Liver (tissue), 9 donors: ENCODE results near the gene SGPP2. TPM values are rescaled to one million over a fixed set of nuclear protein-coding genes. Genes with fewer than 3 reads are reported as not detected.

Source experiments
- DNase-seq: peaks from one replicate; pipeline ENCODE4 v3.0.0-alpha.2; 2017; ENCODE audit warnings: low spot score
- H3K27ac ChIP-seq, 2 donors: one replicate each; pipeline ENCODE4 v1.7.0; 2013; ENCODE audit warnings: inconsistent platforms in 2 of 2, low read length in 2 of 2, control low read depth in 1 of 2, low read depth in 1 of 2, mild to moderate bottlenecking in 1 of 2
- H3K27me3 ChIP-seq, 4 donors: one replicate each; pipeline versions ENCODE4 v1.6.1 to v1.7.0; 2013; ENCODE audit warnings: low read length in 3 of 4, inconsistent platforms in 1 of 4, mild to moderate bottlenecking in 1 of 4, moderate library complexity in 1 of 4; ENCODE audit not compliant: control insufficient read depth in 4 of 4, insufficient read depth in 4 of 4
- H3K36me3 ChIP-seq, 4 donors: one replicate each; pipeline versions ENCODE4 v1.6.1 to v1.7.0; 2013; ENCODE audit warnings: low read length in 3 of 4, mild to moderate bottlenecking in 3 of 4, low read depth in 1 of 4, moderate library complexity in 1 of 4; ENCODE audit not compliant: control insufficient read depth in 4 of 4, insufficient read depth in 3 of 4
- H3K4me1 ChIP-seq, 4 donors: one replicate each; pipeline versions ENCODE4 v1.6.1 to v1.7.0; 2013; ENCODE audit warnings: low read length in 3 of 4, mild to moderate bottlenecking in 3 of 4, moderate library complexity in 1 of 4; ENCODE audit not compliant: control insufficient read depth in 4 of 4, insufficient read depth in 4 of 4
- H3K4me3 ChIP-seq, 3 donors: one replicate each; pipeline versions ENCODE4 v1.6.1 to v1.7.0; 2013; ENCODE audit warnings: low read length in 3 of 3, control low read depth in 1 of 3, low read depth in 1 of 3, mild to moderate bottlenecking in 1 of 3
- H3K9ac ChIP-seq, 2 donors: one replicate each; pipeline ENCODE4 v1.7.0; 2013; ENCODE audit warnings: low read length in 2 of 2, mild to moderate bottlenecking in 2 of 2, moderate library complexity in 2 of 2, control low read depth in 1 of 2, low read depth in 1 of 2
- H3K9me3 ChIP-seq, 4 donors: one replicate each; pipeline versions ENCODE4 v1.6.1 to v1.7.0; 2013; ENCODE audit warnings: low read length in 3 of 4; ENCODE audit not compliant: control insufficient read depth in 4 of 4
- ATF3 ChIP-seq: IDR thresholded peaks from 2 replicates; pipeline ENCODE4 v1.6.1; 2016; ENCODE audit warnings: antibody characterized with exemption
- CTCF ChIP-seq: fragments of 150-350 bp; IDR thresholded peaks from 2 replicates; pipeline ENCODE4 v1.5.1; 2017; ENCODE audit warnings: improper control_type of control experiment, low read depth, low read length; ENCODE audit not compliant: missing input control
- EGR1 ChIP-seq, 2 donors: IDR thresholded peaks; 2 replicates each; pipeline ENCODE4 v1.6.1; 2016 to 2018; ENCODE audit warnings: antibody characterized with exemption in 2 of 2, low read depth in 2 of 2
- FOXA1 ChIP-seq: IDR thresholded peaks from 2 replicates; pipeline ENCODE4 v1.6.1; 2016; ENCODE audit warnings: antibody characterized with exemption
- FOXA2 ChIP-seq: IDR thresholded peaks from 2 replicates; pipeline ENCODE4 v1.6.1; 2016; ENCODE audit warnings: antibody characterized with exemption
- GABPA ChIP-seq, 2 donors: IDR thresholded peaks in 1 of 2; conservative IDR thresholded peaks in 1 of 2; 2 replicates each; pipeline ENCODE4 v1.6.1; 2016; ENCODE audit warnings: antibody characterized with exemption in 2 of 2, mild to moderate bottlenecking in 1 of 2, moderate library complexity in 1 of 2
- HNF4A ChIP-seq, 2 donors: conservative IDR thresholded peaks; 2 replicates each; pipeline ENCODE4 v1.6.1; 2016; ENCODE audit warnings: antibody characterized with exemption in 2 of 2, mild to moderate bottlenecking in 2 of 2
- HNF4G ChIP-seq: IDR thresholded peaks from 2 replicates; pipeline ENCODE4 v1.6.1; 2016; ENCODE audit warnings: antibody characterized with exemption
- JUND ChIP-seq, 2 donors: IDR thresholded peaks; 2 replicates each; pipeline ENCODE4 v1.6.1; 2016; ENCODE audit warnings: antibody characterized with exemption in 2 of 2
- MAX ChIP-seq: IDR thresholded peaks from 2 replicates; pipeline ENCODE4 v1.6.1; 2016; ENCODE audit warnings: antibody characterized with exemption
- RAD21 ChIP-seq, 2 donors: IDR thresholded peaks; 2 replicates each; pipeline ENCODE4 v1.6.1; 2016; ENCODE audit warnings: antibody characterized with exemption in 2 of 2, mild to moderate bottlenecking in 2 of 2
- REST ChIP-seq: IDR thresholded peaks from 2 replicates; pipeline ENCODE4 v1.6.1; 2016; ENCODE audit warnings: antibody characterized with exemption, mild to moderate bottlenecking
- RXRA ChIP-seq, 2 donors: IDR thresholded peaks; 2 replicates each; pipeline ENCODE4 v1.6.1; 2017 to 2018; ENCODE audit warnings: antibody characterized with exemption in 2 of 2, mild to moderate bottlenecking in 1 of 2
- TAF1 ChIP-seq: conservative IDR thresholded peaks from 2 replicates; pipeline ENCODE4 v1.6.1; 2016; ENCODE audit warnings: antibody characterized with exemption, mild to moderate bottlenecking
- YY1 ChIP-seq: IDR thresholded peaks from 2 replicates; pipeline ENCODE4 v1.6.1; 2016; ENCODE audit warnings: antibody characterized with exemption, mild to moderate bottlenecking
- ZBTB33 ChIP-seq: IDR thresholded peaks from 2 replicates; pipeline ENCODE4 v1.6.1; 2016; ENCODE audit warnings: antibody characterized with exemption
- WGBS: extraction: QIAGEN DNeasy Blood & Tissue Kit; methylation state at CpG from one replicate; pipeline ENCODE4 v1.1.7; 2013; 5-methylcytosine and 5-hydroxymethylcytosine counted together
- polyA plus RNA-seq, 2 donors: library from polyadenylated mRNA; stranded (reverse) in 1 of 2; unstranded in 1 of 2; fragments of 200-250 nt in 1 of 2; fragments of >200 nt in 1 of 2; fragmentation: Nextera tagmentation in 1 of 2; extraction: Ambion mirVana in 1 of 2; gene quantifications; one replicate each; pipeline versions ENCODE4 v1.2.1 to v1.2.3, GENCODE V29; 2013 to 2015
- total RNA-seq, 2 donors: library from RNA; depleted of rRNA; stranded (reverse); fragments of >200 nt; gene quantifications; one replicate each; pipeline ENCODE4 v1.2.3, GENCODE V29; 2014
- donor health status: healthy.
- donor health status: healthy.
- donor health status: healthy.
- donor health status: healthy.
- donor health status: healthy.

The SGPP2 gene
- total and polyA plus RNA-seq, 4 donors: 0.16 to 0.33 (median 0.31) TPM; not detected in 1

GRCh38 chr2:222575618-222576017 is 151.3 kb downstream of the SGPP2 start:
- peaks cover 0 to 6% (median 1%) of the 10 kb centered on the region in 4 donors for H3K4me1 ChIP-seq
- no peak for DNase-seq

GRCh38 chr2:222576171-222577081 is 152.1 kb downstream of the SGPP2 start:
- H3K36me3 ChIP-seq: peaks cover 2 to 6% (median 2%) of the 10 kb centered on the region in 4 donors
- no peak overlapping the region for H3K9ac ChIP-seq
- 86% methylated on average over 7 of the region's 7 CpGs for WGBS
- no peak for TF ChIP-seq HNF4A (conservative IDR thresholded peaks at IDR 0.05)
- TF ChIP-seq HNF4G: no peak
- no peak for TF ChIP-seq JUND (IDR thresholded peaks at IDR 0.05)
- TF ChIP-seq REST: no peak
- no peak for TF ChIP-seq MAX
- no peak for TF ChIP-seq RAD21 (IDR thresholded peaks at IDR 0.05)
- no peak for TF ChIP-seq FOXA2
- TF ChIP-seq YY1: no peak
- no peak for TF ChIP-seq ZBTB33
- no peak for TF ChIP-seq TAF1
- no peak for TF ChIP-seq RXRA (IDR thresholded peaks at IDR 0.05)
- no peak for TF ChIP-seq CTCF
- no peak for DNase-seq
- no peaks in the 10 kb centered on the region for H3K27me3 ChIP-seq
- H3K9me3 ChIP-seq: no peaks in the 10 kb centered on the region
- H3K4me3 ChIP-seq: no peak overlapping the region
- H3K4me1 ChIP-seq: peaks cover 0 to 6% (median 1%) of the 10 kb centered on the region in 4 donors
- no peak overlapping the region for H3K27ac ChIP-seq

More at GRCh38 chr2:222575618-222576017, 151.3 kb downstream of the SGPP2 start:
- TF ChIP-seq FOXA1 (no peak), FOXA2 (no peak), HNF4A (conservative IDR thresholded peaks at IDR 0.05) (no peak), MAX (no peak), EGR1 (IDR thresholded peaks at IDR 0.05; ENCODE audit: low read depth in 2 of 2) (no peak), ATF3 (no peak), GABPA (IDR thresholded peaks at IDR 0.05 in 1 of 2, conservative IDR thresholded peaks at IDR 0.05 in 1 of 2) (no peak), RXRA (IDR thresholded peaks at IDR 0.05) (no peak), YY1 (no peak), HNF4G (no peak)
- Histone ChIP-seq H3K4me3 (no peak overlapping the region), H3K36me3 (peaks cover 2 to 11% (median 5%) of the 10 kb centered on the region in 4 donors), H3K9ac (no peak overlapping the region), H3K27ac (no peak overlapping the region), H3K9me3 (no peaks in the 10 kb centered on the region), H3K27me3 (no peaks in the 10 kb centered on the region)
- WGBS: 95% methylated on average over 2 of the region's 2 CpGs
